Right lobe of liver (tissue), 4 donors: ENCODE results near the gene DNM1L.

Experiments
- CTCF ChIP-seq, 4 donors: fragments of 200-600 bp in 3 of 4; fragments of 450-650 bp in 1 of 4; IDR thresholded peaks; one replicate each; pipeline versions ENCODE4 v1.5.1 to v1.8.0; 2016 to 2022; ENCODE audit warnings: antibody characterized with exemption in 4 of 4, mild to moderate bottlenecking in 2 of 4
- POLR2A ChIP-seq: fragments of 450-650 bp; IDR thresholded peaks from one replicate; pipeline ENCODE4 v1.6.1; 2017; ENCODE audit warnings: antibody characterized with exemption, mild to moderate bottlenecking
- donor health status: DM: no; HTN: no; CAD: no.
- donor health status: DM: no; HTN: no; CAD: no.
- donor health status: DM: no; HTN: yes; CAD: no.

- TF ChIP-seq CTCF (IDR thresholded peaks at IDR 0.05) (peak; percentile 50 to 61 (median 54)), POLR2A (no peak)
These were observed 6.9 kb upstream of the DNM1L start for GRCh38 chr12:32671930-32672780.
